ENCODE results near the gene FHIT. TPM values are rescaled to one million over a fixed set of nuclear protein-coding genes. Genes with fewer than 3 reads are reported as not detected.

FHIT gene
- total RNA-seq, 4 donors from 2014 or later: 8.8 to 35.6 (median 12.6) TPM

GRCh38 chr3:60810881-60811280 is 440.4 kb downstream of the FHIT start:
- Histone ChIP-seq H3K9me3 (no peaks in the 10 kb centered on the region), H3K4me1 (peaks cover 6% of the 10 kb centered on the region), H3K36me3 (no peaks in the 10 kb centered on the region), H3K27ac (no peak overlapping the region), H3K27me3 (no peaks in the 10 kb centered on the region), H3K4me3 (no peak overlapping the region)
- 61% methylated on average over 4 of the region's 4 CpGs for WGBS
- no peak for DNase-seq (ENCODE audit: low spot score in 2 of 2)
- TF ChIP-seq POLR2A (IDR thresholded peaks at IDR 0.05) (no peak), POLR2AphosphoS5 (IDR thresholded peaks at IDR 0.05) (no peak), EP300 (IDR thresholded peaks at IDR 0.05) (no peak), CTCF (IDR thresholded peaks at IDR 0.05) (no peak)

- 47% methylated on average over 4 of the region's 4 CpGs for WGBS
- Histone ChIP-seq H3K4me1 (peaks cover 6% of the 10 kb centered on the region), H3K4me3 (no peak overlapping the region), H3K9me3 (no peaks in the 10 kb centered on the region), H3K36me3 (no peaks in the 10 kb centered on the region), H3K27ac (no peak overlapping the region), H3K27me3 (no peaks in the 10 kb centered on the region)
- TF ChIP-seq POLR2AphosphoS5 (IDR thresholded peaks at IDR 0.05): no peak
- no peak for TF ChIP-seq CTCF (IDR thresholded peaks at IDR 0.05)
- no peak for TF ChIP-seq POLR2A (IDR thresholded peaks at IDR 0.05)
- no peak for TF ChIP-seq EP300 (IDR thresholded peaks at IDR 0.05)
- no peak for DNase-seq (ENCODE audit: low spot score in 2 of 2)
These were observed 441.2 kb downstream of the FHIT start for GRCh38 chr3:60809857-60810610.

GRCh38 chr3:60803216-60804173 is 447.8 kb downstream of the FHIT start:
- no peak for DNase-seq (ENCODE audit: low spot score in 2 of 2)
- Histone ChIP-seq H3K36me3 (no peaks in the 10 kb centered on the region), H3K4me1 (no peaks in the 10 kb centered on the region), H3K9me3 (no peaks in the 10 kb centered on the region), H3K4me3 (no peak overlapping the region), H3K27ac (no peak overlapping the region), H3K27me3 (no peaks in the 10 kb centered on the region)
- no peak for TF ChIP-seq POLR2AphosphoS5 (IDR thresholded peaks at IDR 0.05)
- 76% methylated on average over 19 of the region's 19 CpGs for WGBS

GRCh38 chr3:60801307-60801706 is 449.9 kb downstream of the FHIT start:
- no peak for DNase-seq (ENCODE audit: low spot score in 2 of 2)
- TF ChIP-seq CTCF (IDR thresholded peaks at IDR 0.05): no peak
- no peak for TF ChIP-seq POLR2AphosphoS5 (IDR thresholded peaks at IDR 0.05)
- TF ChIP-seq POLR2A (IDR thresholded peaks at IDR 0.05): no peak
- TF ChIP-seq EP300 (IDR thresholded peaks at IDR 0.05): no peak
- Histone ChIP-seq H3K9me3 (no peaks in the 10 kb centered on the region), H3K27ac (no peak overlapping the region), H3K4me1 (no peaks in the 10 kb centered on the region), H3K4me3 (no peak overlapping the region), H3K27me3 (no peaks in the 10 kb centered on the region), H3K36me3 (no peaks in the 10 kb centered on the region)
- whole genome bisulfite sequencing: 83% methylated on average over 2 of the region's 2 CpGs

- Histone ChIP-seq H3K27me3 (no peaks in the 10 kb centered on the region), H3K4me3 (no peak overlapping the region), H3K27ac (no peak overlapping the region), H3K36me3 (no peaks in the 10 kb centered on the region), H3K9me3 (no peaks in the 10 kb centered on the region), H3K4me1 (no peaks in the 10 kb centered on the region)
- no peak for DNase-seq (ENCODE audit: low spot score in 2 of 2)
- no peak for TF ChIP-seq EP300 (IDR thresholded peaks at IDR 0.05)
These were observed 452.8 kb downstream of the FHIT start for GRCh38 chr3:60798456-60798855.

- Histone ChIP-seq H3K27me3 (no peaks in the 10 kb centered on the region), H3K4me1 (peaks cover 3% of the 10 kb centered on the region), H3K9me3 (no peaks in the 10 kb centered on the region), H3K27ac (no peak overlapping the region), H3K4me3 (no peak overlapping the region), H3K36me3 (no peaks in the 10 kb centered on the region)
- TF ChIP-seq POLR2AphosphoS5 (IDR thresholded peaks at IDR 0.05) (no peak), CTCF (IDR thresholded peaks at IDR 0.05) (no peak), POLR2A (IDR thresholded peaks at IDR 0.05) (no peak), EP300 (IDR thresholded peaks at IDR 0.05) (no peak)
- DNase-seq (ENCODE audit: low spot score in 2 of 2): no peak
- 57% methylated on average over 3 of the region's 3 CpGs for WGBS
These were observed 458.9 kb downstream of the FHIT start for GRCh38 chr3:60792249-60792852.

Measured in suprapubic skin (tissue), 4 donors.